ENCODE measurements around the gene FBXL15.

DNA sequence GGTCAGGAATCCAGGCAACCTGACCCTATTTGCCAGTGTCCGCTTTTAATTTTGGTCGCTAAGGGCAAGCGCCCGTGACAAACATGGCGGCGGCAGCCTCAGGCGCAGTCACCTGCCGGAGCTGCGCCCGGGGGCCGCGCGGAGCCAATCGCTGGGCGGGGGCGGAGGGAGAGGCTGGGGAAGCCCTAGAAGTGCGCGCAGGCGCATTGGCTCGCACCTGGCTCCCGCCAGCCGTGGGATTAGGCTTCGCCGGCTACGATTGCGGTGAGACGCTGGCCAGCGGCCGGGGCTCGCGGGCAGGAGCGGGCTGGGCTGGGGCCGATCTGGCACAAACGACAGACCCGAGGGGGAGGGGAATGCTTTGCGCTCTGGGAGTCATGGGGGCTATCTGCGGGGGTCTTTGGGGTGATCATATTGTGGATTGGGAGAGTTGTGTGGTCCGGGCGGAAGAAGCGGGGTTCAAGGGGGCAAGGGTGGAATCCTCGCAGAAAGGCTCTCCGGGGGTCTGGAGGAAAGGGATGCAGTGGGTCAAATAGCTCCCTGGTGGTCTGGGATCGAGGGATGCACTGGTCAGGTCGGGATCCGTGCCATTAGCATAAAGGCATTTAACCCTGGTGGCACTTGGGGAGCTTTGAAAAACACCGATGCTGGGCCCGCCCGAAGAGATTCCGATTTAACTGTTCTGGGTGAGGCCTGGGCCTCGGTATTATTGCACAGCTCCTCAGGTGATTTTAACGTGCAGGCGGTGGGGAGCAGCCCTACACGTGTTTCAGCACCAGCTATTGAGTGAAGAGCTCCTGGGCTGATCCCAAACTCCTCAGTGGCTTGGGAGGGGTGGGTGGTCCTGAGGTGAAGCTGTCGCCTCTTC is 40.8 kb downstream of the FBXL15 start:
- peak; percentile 51; the same call in 1 of the 2 replicates for TF ChIP-seq POLR2AphosphoS5 (IDR thresholded peaks at IDR 0.05; ENCODE audit: borderline replicate concordance, low read depth, low read length)
- no peak for TF ChIP-seq EZH2 (IDR thresholded peaks at IDR 0.05)

All from SK-N-MC (cell line).